22Rv1 (cell line): ENCODE measurements around the gene CKS2.
"Not testable (repeated sequence)": the region's sequence is repeated elsewhere in the genome, so short reads cannot be mapped to it uniquely, and the experiment has no call there.

ENCODE experiments used
- CTCF ChIP-seq: fragments of 450-650 bp; IDR thresholded peaks from 2 replicates; pipeline ENCODE4 v1.5.1; 2017; ENCODE audit warnings: mild to moderate bottlenecking
- ZFX ChIP-seq: fragments of 450-650 bp; IDR thresholded peaks from 2 replicates; pipeline ENCODE4 v1.6.1; 2017; ENCODE audit warnings: antibody characterized with exemption, borderline replicate concordance

GRCh38 chr9:89343812-89344211, 32.8 kb downstream of the CKS2 start:
- not testable (repeated sequence) for TF ChIP-seq CTCF, ZFX
